AG04450 (cell line): ENCODE measurements around the gene NDUFAF3. TPM values are rescaled to one million over a fixed set of nuclear protein-coding genes. Genes with fewer than 3 reads are reported as not detected.

Source experiments
- CTCF ChIA-PET: fragments of 300-600, 350-600 bp; formaldehyde crosslinking; extraction: SDS; loops from one replicate; lab custom pipeline; 2022; ENCODE audit warnings: antibody characterized with exemption, inconsistent platforms; lab: Charles Lee
- POLR2A ChIA-PET: fragments of 350-600 bp; formaldehyde crosslinking; extraction: SDS; loops from one replicate; lab custom pipeline; 2021; ENCODE audit warnings: antibody characterized with exemption, inconsistent platforms; lab: Yijun Ruan, JAX
- DNase-seq: peaks from one replicate; pipeline ENCODE4 v3.0.0-alpha.2; 2011; ENCODE audit warnings: low read depth, low spot score
- H3K27ac ChIP-seq: one replicate; pipeline ENCODE4 v1.5.1; 2012; ENCODE audit warnings: low read depth, low read length, control low read depth
- H3K27me3 ChIP-seq: one replicate; pipeline ENCODE4 v1.6.0; 2012; ENCODE audit warnings: low read length; ENCODE audit not compliant: control insufficient read depth, insufficient read depth
- H3K4me3 ChIP-seq: 2 replicates; pipeline ENCODE4 v1.5.1; 2011; ENCODE audit warnings: mild to moderate bottlenecking, low read depth, low read length, control low read depth
- H3K9me3 ChIP-seq: 2 replicates; pipeline ENCODE4 v1.5.1; 2012; ENCODE audit warnings: low read length; ENCODE audit not compliant: control insufficient read depth, insufficient read depth
- polyA plus RNA-seq: library from polyadenylated mRNA; depleted of rRNA; stranded (reverse); fragments of >200 nt; gene quantifications from 2 replicates; pipeline ENCODE4 v1.2.3, GENCODE V29; 2011
- TF ChIP-seq, protein P1 (sequence below): IDR thresholded peaks from 2 replicates; pipeline ENCODE4 v1.5.1; 2011; ENCODE audit warnings: low read depth, low read length, control low read depth, inconsistent platforms

The NDUFAF3 gene
- polyA plus RNA-seq, 1 experiment = 47.0 TPM

DNA sequence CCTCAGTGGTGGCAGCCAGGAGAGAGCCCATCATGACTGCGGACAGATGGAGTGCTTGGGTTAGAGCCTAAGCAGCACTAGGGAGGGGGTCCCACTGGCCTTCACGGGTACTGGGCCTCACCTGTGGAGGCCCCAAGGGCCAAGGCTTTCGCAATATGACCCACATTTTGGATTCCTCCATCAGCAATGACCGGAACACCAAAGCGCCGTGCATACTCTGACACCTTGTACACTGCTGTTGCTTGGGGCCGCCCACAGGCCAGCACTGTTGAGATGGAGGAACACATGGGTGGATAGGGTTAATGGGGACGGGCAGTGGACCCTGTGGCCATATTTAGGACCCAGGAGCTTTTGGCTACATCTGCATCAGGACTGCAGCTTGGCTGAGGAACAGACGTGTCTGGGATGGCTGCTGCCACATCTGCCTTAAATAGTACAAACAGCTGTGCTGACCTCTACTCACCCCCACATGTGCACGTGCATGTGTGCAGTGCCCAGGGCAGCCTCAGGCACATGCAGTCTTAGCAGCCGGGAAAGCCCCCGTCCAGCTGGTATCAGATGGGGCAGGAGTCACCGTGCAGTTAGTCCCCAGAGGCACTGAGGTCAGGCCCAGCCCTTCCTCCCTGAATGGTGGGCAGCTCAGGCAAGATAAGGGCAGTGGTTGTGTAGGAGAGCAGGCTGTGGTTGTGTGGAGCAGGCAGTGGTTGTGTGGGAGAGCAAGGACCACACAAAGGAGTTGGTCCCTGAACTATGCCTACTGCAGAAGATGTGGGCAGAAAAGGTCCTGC lies 3.3 kb downstream of the NDUFAF3 start:
- Histone ChIP-seq H3K27ac (no peak overlapping the region), H3K4me3 (no peak overlapping the region), H3K27me3 (no peaks in the 10 kb centered on the region), H3K9me3 (no peaks in the 10 kb centered on the region; the same call in 1 of the 2 replicates)
- ChIA-PET CTCF (interaction anchor here (1.0 kb wide), 1 partner anchor 12 kb away, joined by 3 read pairs; no protein-coding TSS in a partner anchor), POLR2A (no interaction called here)
- DNase-seq = no peak
- TF ChIP-seq, protein P1, sequence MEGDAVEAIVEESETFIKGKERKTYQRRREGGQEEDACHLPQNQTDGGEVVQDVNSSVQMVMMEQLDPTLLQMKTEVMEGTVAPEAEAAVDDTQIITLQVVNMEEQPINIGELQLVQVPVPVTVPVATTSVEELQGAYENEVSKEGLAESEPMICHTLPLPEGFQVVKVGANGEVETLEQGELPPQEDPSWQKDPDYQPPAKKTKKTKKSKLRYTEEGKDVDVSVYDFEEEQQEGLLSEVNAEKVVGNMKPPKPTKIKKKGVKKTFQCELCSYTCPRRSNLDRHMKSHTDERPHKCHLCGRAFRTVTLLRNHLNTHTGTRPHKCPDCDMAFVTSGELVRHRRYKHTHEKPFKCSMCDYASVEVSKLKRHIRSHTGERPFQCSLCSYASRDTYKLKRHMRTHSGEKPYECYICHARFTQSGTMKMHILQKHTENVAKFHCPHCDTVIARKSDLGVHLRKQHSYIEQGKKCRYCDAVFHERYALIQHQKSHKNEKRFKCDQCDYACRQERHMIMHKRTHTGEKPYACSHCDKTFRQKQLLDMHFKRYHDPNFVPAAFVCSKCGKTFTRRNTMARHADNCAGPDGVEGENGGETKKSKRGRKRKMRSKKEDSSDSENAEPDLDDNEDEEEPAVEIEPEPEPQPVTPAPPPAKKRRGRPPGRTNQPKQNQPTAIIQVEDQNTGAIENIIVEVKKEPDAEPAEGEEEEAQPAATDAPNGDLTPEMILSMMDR = no peak

DNA sequence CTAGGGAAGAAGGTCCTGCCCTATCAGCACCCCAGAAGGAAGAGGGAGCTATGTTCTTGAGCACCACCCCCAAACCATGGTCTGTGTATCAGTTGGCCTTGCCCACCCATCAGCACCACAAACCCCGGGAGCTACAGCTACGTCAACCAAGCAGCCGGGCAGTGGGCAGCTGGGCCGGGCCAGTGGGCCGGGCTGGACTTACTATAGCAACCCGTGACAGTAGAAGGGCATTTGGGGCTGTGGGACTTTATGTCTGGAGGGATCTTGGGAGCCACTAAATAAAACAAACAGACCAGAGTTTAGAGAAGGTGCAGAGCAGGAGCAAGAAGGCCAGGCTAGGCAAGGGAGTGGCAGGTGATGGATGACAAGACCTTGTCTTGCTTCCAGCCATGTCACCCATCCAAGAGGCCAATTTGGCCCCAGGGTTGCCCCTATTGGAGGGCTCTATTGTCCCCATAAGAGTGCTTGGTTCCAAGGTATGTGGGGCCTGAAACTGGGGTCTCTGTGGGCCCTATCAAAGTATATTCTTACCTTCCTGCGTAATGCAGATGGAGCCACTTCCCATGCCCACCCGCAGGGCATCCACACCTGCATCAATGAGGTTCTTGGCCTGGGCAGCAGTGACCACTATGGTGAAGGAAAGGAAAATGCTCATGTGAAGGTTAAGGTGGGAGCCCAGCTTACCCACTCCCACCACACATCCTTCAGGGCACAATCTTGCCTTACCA lies 4.0 kb downstream of the NDUFAF3 start:
- ChIA-PET CTCF (no interaction called here), POLR2A (interaction anchor here (0.6 kb wide), 1 partner anchor 442 kb away, joined by 4 read pairs; no protein-coding TSS in a partner anchor)
- no peak for DNase-seq
- Histone ChIP-seq H3K27me3 (no peaks in the 10 kb centered on the region), H3K27ac (no peak overlapping the region), H3K9me3 (no peaks in the 10 kb centered on the region; the same call in 1 of the 2 replicates), H3K4me3 (no peak overlapping the region)
- TF ChIP-seq, protein P1 = no peak

DNA sequence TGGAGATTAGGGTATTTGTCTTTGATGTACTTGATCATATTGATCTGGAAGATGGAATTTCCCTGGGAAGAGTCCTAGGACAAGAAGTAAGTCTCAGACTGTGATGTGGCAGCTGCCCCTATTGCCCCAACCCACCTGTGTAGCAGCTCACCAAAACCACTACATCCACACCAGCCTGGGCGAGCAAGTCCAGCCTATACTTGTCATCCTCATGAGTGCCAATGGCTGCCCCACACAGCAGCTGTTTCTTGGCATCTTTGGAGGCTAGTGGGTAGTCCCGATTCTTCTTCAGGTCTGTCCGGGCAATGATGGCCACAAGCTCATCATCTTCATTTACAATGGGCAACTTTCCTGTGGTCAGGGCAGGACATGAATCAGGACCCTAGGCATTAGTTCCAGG lies 4.6 kb downstream of the NDUFAF3 start:
- Histone ChIP-seq H3K27me3 (no peaks in the 10 kb centered on the region), H3K27ac (no peak overlapping the region), H3K4me3 (no peak overlapping the region), H3K9me3 (no peaks in the 10 kb centered on the region)
- POLR2A ChIA-PET = no interaction called here
- CTCF ChIA-PET = no interaction called here
- TF ChIP-seq, protein P1 = no peak
- no peak for DNase-seq

DNA sequence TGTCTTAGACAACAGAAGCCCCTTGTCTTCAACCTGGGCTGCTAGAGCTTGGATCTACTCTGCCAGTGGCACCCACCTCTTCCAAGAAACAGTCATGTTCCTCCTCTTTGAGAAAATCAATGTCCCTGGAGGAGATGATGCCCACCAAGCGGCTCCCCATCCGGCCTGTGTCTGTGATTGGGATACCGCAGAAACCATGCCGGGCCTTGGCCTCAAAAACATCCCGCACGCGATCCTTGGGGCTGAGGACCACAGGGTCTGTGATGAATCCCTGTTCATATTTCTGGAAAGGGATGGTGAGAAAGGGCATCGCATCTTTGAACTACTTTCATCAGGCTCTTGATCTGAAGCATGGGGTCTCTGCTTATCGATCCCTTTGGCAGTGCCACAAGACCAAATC lies 5.7 kb downstream of the NDUFAF3 start:
- ChIA-PET POLR2A (interaction anchor here (2.2 kb wide), 1 partner anchor 10 kb away, joined by 16 read pairs; the partner anchor contains the start of gene DALRD3), CTCF (no interaction called here)
- TF ChIP-seq, protein P1 = no peak
- Histone ChIP-seq H3K9me3 (no peaks in the 10 kb centered on the region), H3K4me3 (no peak overlapping the region), H3K27ac (no peak overlapping the region), H3K27me3 (no peaks in the 10 kb centered on the region)
- DNase-seq = no peak
